A673 (cell line): ENCODE results near the gene CHD5. TPM values are rescaled to one million over a fixed set of nuclear protein-coding genes. Genes with fewer than 3 reads are reported as not detected.

Source experiments
- BruUV-seq: library from RNA; stranded (reverse); fragments of 400-500 nt; replicated peaks from 2 replicates; lab custom pipeline; 2021; lab: Mats Ljungman, UMichigan
- CTCF ChIA-PET: fragments of 300-600 bp; sonication (Branson Sonifier 250); formaldehyde crosslinking; loops from one replicate; lab custom pipeline; 2022; ENCODE audit warnings: antibody characterized with exemption; lab: Charles Lee
- POLR2A ChIA-PET: fragments of 300-600 bp; sonication (Branson Sonifier 250); formaldehyde crosslinking; loops from one replicate; lab custom pipeline; 2022; ENCODE audit warnings: antibody characterized with exemption; ENCODE audit not compliant: low non-redundant PET; lab: Charles Lee
- DNase-seq: peaks from one replicate; pipeline ENCODE4 v3.0.0-alpha.2; 2015; ENCODE audit warnings: low spot score
- H3K27ac ChIP-seq: fragments of 200-600 bp; sonication (generic); 2 replicates; pipeline ENCODE4 v1.5.1; 2016; ENCODE audit warnings: mixed run types, low read depth, mild to moderate bottlenecking, mixed read lengths, antibody characterized with exemption, low read length; ENCODE audit not compliant: poor library complexity, severe bottlenecking
- H3K27me3 ChIP-seq: fragments of 200-600 bp; sonication (generic); replicated peaks from 2 replicates; pipeline ENCODE4 v1.6.1; 2017; ENCODE audit warnings: mixed run types, low read depth, mild to moderate bottlenecking, mixed read lengths, antibody characterized with exemption, low read length; ENCODE audit not compliant: insufficient read depth, poor library complexity
- H3K36me3 ChIP-seq: fragments of 200-600 bp; sonication (generic); 2 replicates; pipeline ENCODE4 v1.6.1; 2016; ENCODE audit warnings: mixed run types, mild to moderate bottlenecking, mixed read lengths, antibody characterized with exemption, low read length; ENCODE audit not compliant: insufficient read depth, poor library complexity, severe bottlenecking
- H3K4me1 ChIP-seq: fragments of 200-600 bp; sonication (generic); 2 replicates; pipeline ENCODE4 v1.6.1; 2017; ENCODE audit warnings: mixed run types, mild to moderate bottlenecking, mixed read lengths, antibody characterized with exemption, low read length; ENCODE audit not compliant: insufficient read depth, poor library complexity, severe bottlenecking
- H3K4me3 ChIP-seq: fragments of 200-600 bp; sonication (generic); 2 replicates; pipeline ENCODE4 v1.5.1; 2016; ENCODE audit warnings: low read depth, mixed run types, mild to moderate bottlenecking, mixed read lengths, low read length; ENCODE audit not compliant: poor library complexity, severe bottlenecking
- H3K9me3 ChIP-seq: fragments of 200-600 bp; sonication (generic); 2 replicates; pipeline ENCODE4 v1.6.1; 2016; ENCODE audit warnings: mixed run types, low read depth, mild to moderate bottlenecking, mixed read lengths, antibody characterized with exemption, low read length; ENCODE audit not compliant: poor library complexity, severe bottlenecking
- CTCF ChIP-seq: fragments of 300-800, 200-600 bp; sonication (generic); conservative IDR thresholded peaks from 2 replicates; pipeline ENCODE4 v1.5.1; 2017; ENCODE audit warnings: low read depth, mild to moderate bottlenecking, antibody characterized with exemption, low read length, moderate library complexity, mixed read lengths
- EZH2 ChIP-seq: fragments of 200-600 bp; sonication (generic); IDR thresholded peaks from 2 replicates; pipeline ENCODE4 v1.6.1; 2017; ENCODE audit warnings: borderline replicate concordance, low read depth, mild to moderate bottlenecking, mixed read lengths, antibody characterized with exemption, low read length; ENCODE audit not compliant: poor library complexity, severe bottlenecking
- intact Hi-C: fragments of 100-400 bp; cut with micrococcal nuclease; formaldehyde crosslinking; loops from one replicate; pipeline ENCODE4 v1.10.0; 2022; ENCODE audit not compliant: unreplicated experiment
- total RNA-seq: library from RNA; stranded (reverse); gene quantifications from 2 replicates; pipeline ENCODE4 v1.2.3, GENCODE V29; 2021

CHD5 gene
- total RNA-seq, 1 experiment from 2014 or later: 0.58 TPM

GRCh38 chr1:6111991-6112689 lies 68.0 kb downstream of the CHD5 start:
- DNase-seq: no peak
- intact Hi-C loops: no loop called here
- no TSS peak for BruUV-seq
- POLR2A ChIA-PET: no interaction called here
- H3K4me1 ChIP-seq: no peaks in the 10 kb centered on the region
- no peaks in the 10 kb centered on the region for H3K36me3 ChIP-seq
- no peaks in the 10 kb centered on the region for H3K9me3 ChIP-seq
- H3K4me3 ChIP-seq: no peak overlapping the region
- no peak overlapping the region for H3K27ac ChIP-seq
- H3K27me3 ChIP-seq: no peaks in the 10 kb centered on the region
- CTCF ChIA-PET: interaction anchor here (0.5 kb wide), 1 partner anchor 370 kb away, joined by 3 read pairs; no protein-coding TSS in a partner anchor
- TF ChIP-seq CTCF: no peak
- TF ChIP-seq EZH2: no peak

- TF ChIP-seq EZH2 (no peak), CTCF (no peak)
- peak; percentile 21 for DNase-seq
Observed at GRCh38 chr1:6111571-6111970, 68.5 kb downstream of the CHD5 start.

GRCh38 chr1:6110326-6110725 lies 69.8 kb downstream of the CHD5 start:
- H3K4me1 ChIP-seq: no peaks in the 10 kb centered on the region
- ChIA-PET CTCF (no interaction called here), POLR2A (no interaction called here)
- intact Hi-C loops: no loop called here
- no peaks in the 10 kb centered on the region for H3K27me3 ChIP-seq
- no peaks in the 10 kb centered on the region for H3K36me3 ChIP-seq
- H3K4me3 ChIP-seq: no peak overlapping the region
- no TSS peak for BruUV-seq
- H3K9me3 ChIP-seq: no peaks in the 10 kb centered on the region
- no peak overlapping the region for H3K27ac ChIP-seq
- no peak for DNase-seq
- TF ChIP-seq EZH2: no peak

More at GRCh38 chr1:6111571-6111970, 68.5 kb downstream of the CHD5 start:
- Histone ChIP-seq H3K4me1 (no peaks in the 10 kb centered on the region), H3K9me3 (no peaks in the 10 kb centered on the region), H3K4me3 (no peak overlapping the region), H3K27ac (no peak overlapping the region), H3K27me3 (no peaks in the 10 kb centered on the region), H3K36me3 (no peaks in the 10 kb centered on the region)
- POLR2A ChIA-PET: no interaction called here
- intact Hi-C loops: no loop called here
- no TSS peak for BruUV-seq
- CTCF ChIA-PET: interaction anchor here (0.6 kb wide), 1 partner anchor 67 kb away, joined by 4 read pairs; no protein-coding TSS in a partner anchor
